Psoas muscle (tissue), 7 donors: ENCODE results near the gene DCLRE1B. TPM values are rescaled to one million over a fixed set of nuclear protein-coding genes. Genes with fewer than 3 reads are reported as not detected.

Experiments
- polyA plus RNA-seq, 3 donors: library from polyadenylated mRNA; stranded (reverse); fragments of 200-250 nt; gene quantifications; one replicate each; pipeline ENCODE4 v1.2.3, GENCODE V29; 2013
- total RNA-seq, 4 donors: library from RNA; stranded (reverse); fragmentation: NEBNext Ultra II Directional in 2 of 4; extraction: Animal tissue kit (Norgen Biotek cat#: 25700) in 2 of 4; gene quantifications; one replicate each; pipeline versions ENCODE4 v1.2.1 to v1.2.4, GENCODE V29; 2021 to 2023
- donor health status: healthy with polysubstance abuse.
- donor health status: DM: no; HTN: no; CAD: no; lungs with moderate emphysema.
- donor health status: Bipolar disorder and iron deficiency.
- donor health status: healthy.
- donor health status: DM: no; HTN: no; CAD: no.
- donor health status: DM: no; HTN: no; CAD: no.
- donor health status: DM: yes; HTN: yes; CAD: no.

The DCLRE1B gene
- total and polyA plus RNA-seq, 7 donors: 1.2 to 2.6 (median 2.2) TPM

Other genes starting within 250 kb of the DCLRE1B start
- 10 to 100 TPM in 1 of 4 donors, 1 to 10 TPM in 3; 6.0 to 12.6 (median 9.2) TPM for gene PHTF1, start 145.8 kb upstream of the DCLRE1B start, total RNA-seq
- 10 to 100 TPM in 2 of 3 donors, 1 to 10 TPM in 1; 6.5 to 14.0 (median 10.7) TPM for gene PHTF1, start 145.8 kb upstream of the DCLRE1B start, polyA plus RNA-seq
- 10 to 100 TPM; 11.0 to 20.8 (median 12.7) TPM for gene RSBN1, start 92.8 kb upstream of the DCLRE1B start, total RNA-seq
- gene RSBN1, start 92.8 kb upstream of the DCLRE1B start, polyA plus RNA-seq: 1 to 10 TPM; 3.5 to 9.4 (median 4.6) TPM
- gene PTPN22, start 33.6 kb upstream of the DCLRE1B start, total RNA-seq: under 1 TPM; 0.39 to 0.71 (median 0.56) TPM
- gene PTPN22, start 33.6 kb upstream of the DCLRE1B start, polyA plus RNA-seq: under 1 TPM; 0.10 to 0.15 (median 0.10) TPM
- under 1 TPM; 0.05 to 0.44 (median 0.35) TPM for gene BCL2L15, start 17.7 kb upstream of the DCLRE1B start, total RNA-seq
- gene BCL2L15, start 17.7 kb upstream of the DCLRE1B start, polyA plus RNA-seq: under 1 TPM; 0.03 to 0.26 (median 0.06) TPM
- gene AP4B1, start 527 bp upstream of the DCLRE1B start, total RNA-seq: 10 to 100 TPM in 1 of 4 donors, 1 to 10 TPM in 3; 6.8 to 12.0 (median 9.3) TPM
- gene AP4B1, start 527 bp upstream of the DCLRE1B start, polyA plus RNA-seq: 10 to 100 TPM in 2 of 3 donors, 1 to 10 TPM in 1; 8.8 to 16.1 (median 11.4) TPM
- gene HIPK1, start 24.0 kb downstream of the DCLRE1B start, total RNA-seq: 10 to 100 TPM; 56.0 to 80.6 (median 65.3) TPM
- gene HIPK1, start 24.0 kb downstream of the DCLRE1B start, polyA plus RNA-seq: 10 to 100 TPM; 16.8 to 56.0 (median 18.4) TPM
- gene OLFML3, start 74.1 kb downstream of the DCLRE1B start, total RNA-seq: 10 to 100 TPM in 2 of 4 donors, 1 to 10 TPM in 2; 8.2 to 15.8 (median 10.7) TPM
- gene OLFML3, start 74.1 kb downstream of the DCLRE1B start, polyA plus RNA-seq: 10 to 100 TPM in 1 of 3 donors, 1 to 10 TPM in 2; 6.4 to 13.5 (median 9.9) TPM
- under 1 TPM; 0.10 to 0.81 (median 0.47) TPM for gene SYT6, start 248.5 kb downstream of the DCLRE1B start, total RNA-seq
- gene SYT6, start 248.5 kb downstream of the DCLRE1B start, polyA plus RNA-seq: under 1 TPM; 0.03 to 0.42 (median 0.10) TPM